AG10803 (cell line): ENCODE measurements around the gene OR6F1.
A peak's percentile ranks its signal among the peaks of the same experiment; 100 is the strongest.
"Not testable (repeated sequence)": the region's sequence is repeated elsewhere in the genome, so short reads cannot be mapped to it uniquely, and the experiment has no call there.

Experiments used
- DNase-seq: peaks from one replicate; pipeline ENCODE4 v3.0.0; 2010; ENCODE audit warnings: low read depth
- H3K4me3 ChIP-seq: 2 replicates; pipeline ENCODE4 v1.5.1; 2011; ENCODE audit warnings: mild to moderate bottlenecking, low read length, control low read depth
- CTCF ChIP-seq: conservative IDR thresholded peaks from 2 replicates; pipeline ENCODE4 v1.5.1; 2011; ENCODE audit warnings: mild to moderate bottlenecking, low read length, control low read depth, inconsistent platforms

OR6F1 gene

GRCh38 chr1:247741756-247742155 is 25.3 kb upstream of the OR6F1 start:
- no peak for DNase-seq
- H3K4me3 ChIP-seq = no peak overlapping the region
- no peak for TF ChIP-seq CTCF

- no peak overlapping the region for H3K4me3 ChIP-seq
- DNase-seq = no peak
- TF ChIP-seq CTCF = no peak
Measured at GRCh38 chr1:247740721-247741120, 24.3 kb upstream of the OR6F1 start.

- no peak for DNase-seq
- no peak within 1 kb of the TSS for H3K4me3 ChIP-seq
- no peak for TF ChIP-seq CTCF
Measured at GRCh38 chr1:247738315-247738714, 21.9 kb upstream of the OR6F1 start, which contains the start of gene OR14K1. Gene OR14K1, plus strand, starts transcription at chr1:247738615. Its CDS starts 0 bp downstream, at chr1:247738615.

- no peak overlapping the region for H3K4me3 ChIP-seq
- TF ChIP-seq CTCF = no peak
- DNase-seq = no peak
Measured at GRCh38 chr1:247721222-247721621, 4.8 kb upstream of the OR6F1 start.

GRCh38 chr1:247713753-247714152 is 2.7 kb downstream of the OR6F1 start:
- no peak overlapping the region for H3K4me3 ChIP-seq
- DNase-seq = no peak
- TF ChIP-seq CTCF = no peak

- DNase-seq, H3K4me3 ChIP-seq: not testable (repeated sequence)
Measured at GRCh38 chr1:247710681-247711080, 5.8 kb downstream of the OR6F1 start.

- no peak for TF ChIP-seq CTCF
- H3K4me3 ChIP-seq = no peak overlapping the region
- DNase-seq = no peak
Measured at GRCh38 chr1:247701338-247701737, 15.1 kb downstream of the OR6F1 start.

- DNase-seq = peak; percentile 4
- TF ChIP-seq CTCF = peak; percentile 49
- no peak overlapping the region for H3K4me3 ChIP-seq
Measured at GRCh38 chr1:247681288-247681897, 35.1 kb downstream of the OR6F1 start.
